ENCODE data around the gene ZFYVE28.

ZFYVE28 gene

DNA sequence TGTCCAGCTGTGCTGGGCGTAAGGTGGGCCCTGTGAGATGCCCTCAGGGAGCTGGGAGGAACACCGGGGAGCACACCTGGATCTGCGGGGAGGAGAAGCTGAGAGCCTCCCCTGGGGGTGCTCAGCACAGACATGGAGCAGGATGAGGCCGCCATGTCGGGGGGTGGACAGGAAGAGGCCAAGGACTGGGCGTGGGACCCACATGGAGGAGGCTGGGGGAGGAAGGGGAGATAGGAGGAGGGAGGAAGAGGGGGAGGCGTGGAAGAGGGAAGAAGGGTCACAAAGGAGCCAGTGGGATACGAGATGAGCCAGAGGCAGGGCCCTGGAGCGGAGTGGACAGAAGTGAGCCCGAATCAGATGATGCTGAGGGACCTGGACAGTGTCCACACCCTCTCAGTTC lies 66.3 kb downstream of the ZFYVE28 start:
- no peak overlapping the region for H3K9ac ChIP-seq
- no peaks in the 10 kb centered on the region for H3K9me3 ChIP-seq (ENCODE audit: control insufficient read depth, low read length)
- no peaks in the 10 kb centered on the region for H3K36me3 ChIP-seq (ENCODE audit: control insufficient read depth, insufficient read depth, low read length)
- no peak overlapping the region for H3K4me2 ChIP-seq (ENCODE audit: low read length)
- H2AFZ ChIP-seq: no peak overlapping the region
- peaks cover 4% of the 10 kb centered on the region for H3K79me2 ChIP-seq
- no peaks in the 10 kb centered on the region for H3K4me1 ChIP-seq
- H3K27me3 ChIP-seq (ENCODE audit: control insufficient read depth, insufficient read depth, low read length): no peaks in the 10 kb centered on the region
- TF ChIP-seq, protein P1, sequence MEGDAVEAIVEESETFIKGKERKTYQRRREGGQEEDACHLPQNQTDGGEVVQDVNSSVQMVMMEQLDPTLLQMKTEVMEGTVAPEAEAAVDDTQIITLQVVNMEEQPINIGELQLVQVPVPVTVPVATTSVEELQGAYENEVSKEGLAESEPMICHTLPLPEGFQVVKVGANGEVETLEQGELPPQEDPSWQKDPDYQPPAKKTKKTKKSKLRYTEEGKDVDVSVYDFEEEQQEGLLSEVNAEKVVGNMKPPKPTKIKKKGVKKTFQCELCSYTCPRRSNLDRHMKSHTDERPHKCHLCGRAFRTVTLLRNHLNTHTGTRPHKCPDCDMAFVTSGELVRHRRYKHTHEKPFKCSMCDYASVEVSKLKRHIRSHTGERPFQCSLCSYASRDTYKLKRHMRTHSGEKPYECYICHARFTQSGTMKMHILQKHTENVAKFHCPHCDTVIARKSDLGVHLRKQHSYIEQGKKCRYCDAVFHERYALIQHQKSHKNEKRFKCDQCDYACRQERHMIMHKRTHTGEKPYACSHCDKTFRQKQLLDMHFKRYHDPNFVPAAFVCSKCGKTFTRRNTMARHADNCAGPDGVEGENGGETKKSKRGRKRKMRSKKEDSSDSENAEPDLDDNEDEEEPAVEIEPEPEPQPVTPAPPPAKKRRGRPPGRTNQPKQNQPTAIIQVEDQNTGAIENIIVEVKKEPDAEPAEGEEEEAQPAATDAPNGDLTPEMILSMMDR (IDR thresholded peaks at IDR 0.05): no peak
- H3K27ac ChIP-seq: no peak overlapping the region
- H3K4me3 ChIP-seq (ENCODE audit: low read depth, low read length): no peak overlapping the region

DNA sequence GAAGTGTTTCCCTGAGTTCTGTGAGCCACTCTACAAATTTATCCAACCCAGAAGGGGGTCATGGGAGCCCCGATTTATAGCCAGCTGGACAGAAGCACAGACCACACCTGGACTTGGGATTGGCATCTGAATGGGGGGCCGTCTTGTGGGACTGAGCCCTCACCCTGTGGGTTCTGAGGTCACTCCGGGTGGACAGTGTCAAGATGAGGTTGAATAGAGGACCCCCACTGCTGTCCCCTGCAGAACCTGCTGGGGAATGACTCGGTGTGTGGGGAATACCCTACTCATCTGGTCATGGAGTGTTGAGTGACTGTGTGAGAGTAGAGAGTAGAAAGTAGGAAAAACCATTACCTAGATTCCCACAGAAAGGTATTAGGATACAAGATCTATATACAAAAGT lies 67.5 kb downstream of the ZFYVE28 start:
- Histone ChIP-seq H3K79me2 (no peaks in the 10 kb centered on the region), H3K4me1 (no peaks in the 10 kb centered on the region), H3K4me2 (ENCODE audit: low read length) (no peak overlapping the region), H3K9ac (no peak overlapping the region), H3K27ac (no peak overlapping the region), H3K9me3 (ENCODE audit: control insufficient read depth, low read length) (no peaks in the 10 kb centered on the region), H3K4me3 (ENCODE audit: low read depth, low read length) (no peak overlapping the region), H3K27me3 (ENCODE audit: control insufficient read depth, insufficient read depth, low read length) (no peaks in the 10 kb centered on the region), H3K36me3 (ENCODE audit: control insufficient read depth, insufficient read depth, low read length) (no peaks in the 10 kb centered on the region), H2AFZ (no peak overlapping the region)
- TF ChIP-seq, protein P1 (IDR thresholded peaks at IDR 0.05): no peak

DNA sequence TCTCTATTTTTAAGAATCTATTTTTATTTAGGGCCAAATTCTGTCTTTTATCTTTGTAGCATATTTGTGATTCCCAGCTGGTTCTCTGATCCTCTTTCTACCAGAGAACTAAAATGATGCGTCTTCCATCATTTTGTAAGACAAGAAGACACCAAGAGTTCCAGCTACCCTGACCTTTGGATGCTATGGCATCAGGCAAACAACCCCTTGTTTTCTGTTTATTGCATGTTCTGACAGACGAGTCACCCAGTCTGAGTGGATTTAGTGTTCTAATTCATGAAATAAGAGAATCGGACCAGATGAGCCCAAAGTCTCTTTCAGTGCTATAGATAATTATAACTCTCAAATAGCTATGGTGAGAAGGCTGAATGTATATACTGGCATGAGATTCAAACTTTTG lies 69.7 kb downstream of the ZFYVE28 start:
- TF ChIP-seq, protein P1 (IDR thresholded peaks at IDR 0.05): no peak
- no peak overlapping the region for H3K9ac ChIP-seq
- H2AFZ ChIP-seq: no peak overlapping the region
- H3K4me2 ChIP-seq (ENCODE audit: low read length): no peak overlapping the region
- H3K4me1 ChIP-seq: no peaks in the 10 kb centered on the region
- H3K36me3 ChIP-seq (ENCODE audit: control insufficient read depth, insufficient read depth, low read length): no peaks in the 10 kb centered on the region
- no peaks in the 10 kb centered on the region for H3K9me3 ChIP-seq (ENCODE audit: control insufficient read depth, low read length)
- H3K27me3 ChIP-seq (ENCODE audit: control insufficient read depth, insufficient read depth, low read length): no peaks in the 10 kb centered on the region
- H3K4me3 ChIP-seq (ENCODE audit: low read depth, low read length): no peak overlapping the region
- no peaks in the 10 kb centered on the region for H3K79me2 ChIP-seq
- H3K27ac ChIP-seq: no peak overlapping the region

DNA sequence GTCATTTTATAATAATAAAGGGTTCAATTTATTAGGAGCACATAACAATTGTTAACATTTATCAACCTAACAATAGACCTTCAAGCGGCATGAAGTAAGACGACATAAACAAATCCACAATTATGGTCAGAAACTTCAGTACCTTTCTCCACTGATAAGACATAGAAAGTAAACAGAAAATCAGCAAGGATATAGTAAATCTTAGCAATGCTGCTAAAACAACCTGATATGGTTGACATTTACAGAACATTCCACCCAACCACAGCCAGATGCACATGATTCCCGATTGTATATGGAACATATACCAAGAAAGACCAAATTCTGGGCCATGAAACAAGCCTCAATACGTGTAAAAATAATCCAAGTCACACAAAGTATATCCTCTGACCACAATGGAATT lies 71.3 kb downstream of the ZFYVE28 start:
- Histone ChIP-seq H3K79me2 (no peaks in the 10 kb centered on the region), H3K9ac (no peak overlapping the region), H3K4me3 (ENCODE audit: low read depth, low read length) (no peak overlapping the region), H3K9me3 (ENCODE audit: control insufficient read depth, low read length) (no peaks in the 10 kb centered on the region), H3K36me3 (ENCODE audit: control insufficient read depth, insufficient read depth, low read length) (no peaks in the 10 kb centered on the region), H3K27ac (no peak overlapping the region), H3K4me1 (no peaks in the 10 kb centered on the region), H3K4me2 (ENCODE audit: low read length) (no peak overlapping the region), H2AFZ (no peak overlapping the region), H3K27me3 (ENCODE audit: control insufficient read depth, insufficient read depth, low read length) (no peaks in the 10 kb centered on the region)
- TF ChIP-seq, protein P1 (IDR thresholded peaks at IDR 0.05): no peak

DNA sequence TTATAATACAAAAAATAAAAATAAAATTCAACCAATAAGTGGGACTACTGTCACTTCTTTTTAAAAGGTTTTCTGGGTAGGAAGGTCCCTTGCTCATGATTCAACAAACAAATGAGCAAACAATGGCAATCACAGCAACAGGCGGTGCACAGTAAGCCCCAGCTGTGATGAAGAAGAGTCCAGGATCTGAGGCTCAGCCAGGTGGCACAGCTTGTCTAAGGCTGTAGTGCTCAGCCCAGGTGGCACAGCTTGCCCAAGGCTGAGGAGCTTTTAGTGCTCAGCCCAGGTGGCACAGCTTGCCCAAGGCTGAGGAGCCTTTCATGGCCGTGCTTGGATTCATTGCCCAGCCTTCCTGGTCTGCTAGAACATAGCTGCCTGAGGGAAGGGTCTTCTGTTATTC lies 75.0 kb downstream of the ZFYVE28 start:
- H2AFZ ChIP-seq: no peak overlapping the region
- TF ChIP-seq, protein P1 (IDR thresholded peaks at IDR 0.05): no peak
- H3K4me1 ChIP-seq: no peaks in the 10 kb centered on the region
- no peak overlapping the region for H3K9ac ChIP-seq
- H3K79me2 ChIP-seq: no peaks in the 10 kb centered on the region
- H3K4me2 ChIP-seq (ENCODE audit: low read length): no peak overlapping the region
- H3K36me3 ChIP-seq (ENCODE audit: control insufficient read depth, insufficient read depth, low read length): no peaks in the 10 kb centered on the region
- H3K9me3 ChIP-seq (ENCODE audit: control insufficient read depth, low read length): no peaks in the 10 kb centered on the region
- H3K27me3 ChIP-seq (ENCODE audit: control insufficient read depth, insufficient read depth, low read length): no peaks in the 10 kb centered on the region
- no peak overlapping the region for H3K4me3 ChIP-seq (ENCODE audit: low read depth, low read length)
- H3K27ac ChIP-seq: no peak overlapping the region
